T-cell (primary cell): ENCODE data around the gene MKLN1. TPM values are rescaled to one million over a fixed set of nuclear protein-coding genes. Genes with fewer than 3 reads are reported as not detected.

Experiments
- ATAC-seq, 4 experiments: fragments of 200-7000 bp in 3 of 4; fragments of 150-1000 bp in 1 of 4; cut with Tn5 transposase; replicated peaks in 1 of 4; 1 replicate in 3 of 4; 2 replicates in 1 of 4; pipeline ENCODE4 v1.10.0; 2021; ENCODE audit warnings: moderate library complexity in 3 of 4, mild to moderate bottlenecking in 2 of 4, moderate number of reproducible peaks in 1 of 4
- CTCF ChIA-PET, 2 donors: fragments of 300-600 bp; sonication (Branson Sonifier 250); formaldehyde crosslinking; loops; one replicate each; lab custom pipeline; 2022; ENCODE audit warnings: antibody characterized with exemption in 2 of 2; lab: Charles Lee
- POLR2A ChIA-PET, 2 donors: fragments of 300-600 bp; sonication (Branson Sonifier 250); formaldehyde crosslinking; loops; one replicate each; lab custom pipeline; 2022; ENCODE audit warnings: antibody characterized with exemption in 2 of 2; lab: Charles Lee
- DNase-seq, 35 experiments: peaks; one replicate each; pipeline versions ENCODE4 v3.0.0 to v3.0.0-alpha.2; 2013 to 2023
- H3K27ac ChIP-seq: one replicate; pipeline ENCODE4 v1.5.1; 2013; ENCODE audit warnings: low read length
- H3K27me3 ChIP-seq, 2 experiments: replicated peaks in 1 of 2; 1 replicate in 1 of 2; 2 replicates in 1 of 2; pipeline versions ENCODE4 v1.6.1 to v1.7.0; 2013; ENCODE audit warnings: low read length in 1 of 2, mixed read lengths in 1 of 2; ENCODE audit not compliant: control insufficient read depth in 2 of 2, insufficient read depth in 2 of 2; ENCODE audit errors: extremely low read depth in 1 of 2
- H3K36me3 ChIP-seq, 2 donors: 1 replicate in 1 of 2; 2 replicates in 1 of 2; pipeline versions ENCODE4 v1.6.1 to v1.7.0; 2013; ENCODE audit warnings: low read length in 1 of 2; ENCODE audit not compliant: control insufficient read depth in 2 of 2, insufficient read depth in 1 of 2; ENCODE audit errors: extremely low read depth in 1 of 2
- H3K4me1 ChIP-seq, 2 experiments: 1 replicate in 1 of 2; 2 replicates in 1 of 2; pipeline versions ENCODE4 v1.6.1 to v1.7.0; 2013; ENCODE audit warnings: low read length in 2 of 2, mixed read lengths in 1 of 2; ENCODE audit not compliant: insufficient read depth in 2 of 2, control insufficient read depth in 1 of 2; ENCODE audit errors: extremely low read depth in 1 of 2
- H3K4me3 ChIP-seq, 2 donors: 1 replicate in 1 of 2; 2 replicates in 1 of 2; pipeline versions ENCODE4 v1.5.1 to v1.7.0; 2013; ENCODE audit warnings: mild to moderate bottlenecking in 2 of 2, low read length in 1 of 2, moderate library complexity in 1 of 2; ENCODE audit not compliant: control insufficient read depth in 1 of 2; ENCODE audit errors: extremely low read depth in 1 of 2
- H3K9me3 ChIP-seq: 2 replicates; pipeline ENCODE4 v1.7.0; 2013
- H3K27ac Mint-ChIP-seq, 2 donors: one replicate each; pipeline ENCODE4 v1.8.0; 2020 to 2021; ENCODE audit warnings: mild to moderate bottlenecking in 2 of 2, mixed read lengths in 2 of 2
- H3K27me3 Mint-ChIP-seq, 2 donors: one replicate each; pipeline ENCODE4 v1.8.0; 2021 to 2022; ENCODE audit warnings: mixed read lengths in 2 of 2
- H3K36me3 Mint-ChIP-seq: one replicate; pipeline ENCODE4 v1.8.0; 2021; ENCODE audit warnings: mixed read lengths
- H3K4me1 Mint-ChIP-seq, 3 donors: one replicate each; pipeline ENCODE4 v1.8.0; 2020 to 2022; ENCODE audit warnings: mixed read lengths in 3 of 3, mild to moderate bottlenecking in 1 of 3
- H3K4me3 Mint-ChIP-seq, 3 donors: one replicate each; pipeline ENCODE4 v1.8.0; 2020 to 2022; ENCODE audit warnings: mild to moderate bottlenecking in 3 of 3, mixed read lengths in 3 of 3, moderate library complexity in 3 of 3
- H3K9me3 Mint-ChIP-seq, 3 donors: one replicate each; pipeline ENCODE4 v1.8.0; 2020 to 2022; ENCODE audit warnings: mixed read lengths in 3 of 3
- WGBS: methylation state at CpG from one replicate; pipeline ENCODE4 v1.1.5; 2013; ENCODE audit warnings: missing lambda C conversion rate; ENCODE audit not compliant: insufficient coverage; 5-methylcytosine and 5-hydroxymethylcytosine counted together
- total RNA-seq, 35 experiments: library from RNA in 6 of 35; stranded (reverse) in 6 of 35; fragments of 120-200 nt in 1 of 35; gene quantifications; one replicate each; pipeline versions ENCODE4 v1.2.1 to v1.2.4 and lab custom pipeline; 2013 to 2026

The MKLN1 gene
- total RNA-seq, 5 donors from 2014 or later (not counting 1 experiment from before 2014, with no cell fraction given) = 43.9 to 63.3 (median 46.5) TPM

DNA sequence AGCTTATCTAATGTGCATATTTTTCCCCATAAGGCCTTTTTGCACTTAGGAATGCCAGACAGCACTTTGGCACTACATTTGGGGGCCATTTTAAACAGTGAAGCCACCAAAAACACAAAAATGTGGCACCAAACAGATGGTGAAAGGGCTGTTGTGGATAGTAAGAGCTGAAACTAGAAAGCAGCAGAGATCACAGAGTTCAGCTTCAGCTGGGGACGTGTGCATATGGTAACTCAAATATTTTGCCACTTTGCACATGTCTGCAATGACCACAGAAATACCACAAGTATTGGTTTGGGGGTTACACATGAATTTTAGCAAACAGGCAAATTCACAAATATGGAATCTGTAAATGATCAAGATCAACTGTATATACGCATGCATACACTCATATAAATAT is 155.9 kb downstream of the MKLN1 start:
- Histone ChIP-seq H3K36me3 (peaks cover 0 to 13% of the 10 kb centered on the region in 2 donors), H3K4me3 (no peak overlapping the region), H3K9me3 (no peaks in the 10 kb centered on the region), H3K27ac (no peak overlapping the region), H3K4me1 (no peaks in the 10 kb centered on the region), H3K27me3 (no peaks in the 10 kb centered on the region)
- H3K27ac Mint-ChIP-seq = no peak overlapping the region
- no CpG with 5 or more reads among the region's 2 CpGs for WGBS
- H3K36me3 Mint-ChIP-seq = peaks cover 21% of the 10 kb centered on the region
- H3K4me1 Mint-ChIP-seq = no peaks in the 10 kb centered on the region
- ATAC-seq (no peak), DNase-seq (no peak)
- ChIA-PET POLR2A (no interaction called here), CTCF (interaction anchor here in 1 of 2 donors (0.6 kb wide), 1 partner anchor 504 kb away, joined by 6 read pairs; no protein-coding TSS in a partner anchor)
- H3K9me3 Mint-ChIP-seq = no peaks in the 10 kb centered on the region
- no peak overlapping the region for H3K4me3 Mint-ChIP-seq
- H3K27me3 Mint-ChIP-seq = no peaks in the 10 kb centered on the region

DNA sequence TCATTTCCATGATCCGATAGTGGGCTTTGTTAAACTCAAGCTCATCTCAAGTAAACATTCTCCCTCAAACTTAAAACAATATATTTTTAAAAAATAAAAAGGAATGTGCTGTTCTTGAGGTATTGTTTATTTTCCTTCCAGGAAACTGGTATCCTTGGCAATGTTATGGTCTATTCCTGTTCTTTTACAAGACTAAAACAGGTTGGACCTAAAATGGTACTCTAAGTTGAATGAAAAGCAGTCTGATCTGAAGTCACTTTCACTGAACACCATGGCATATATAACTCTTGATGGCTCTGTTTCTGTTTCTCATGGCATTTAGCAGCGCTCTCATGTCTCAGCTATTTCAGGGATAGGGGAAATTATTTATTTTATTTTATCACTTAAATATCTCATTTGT is 158.7 kb downstream of the MKLN1 start:
- CTCF ChIA-PET = no interaction called here
- Mint-ChIP-seq H3K27ac (no peak overlapping the region), H3K36me3 (peaks cover 29% of the 10 kb centered on the region), H3K4me1 (no peaks in the 10 kb centered on the region), H3K9me3 (no peaks in the 10 kb centered on the region), H3K27me3 (no peaks in the 10 kb centered on the region), H3K4me3 (no peak overlapping the region)
- Histone ChIP-seq H3K36me3 (peaks cover 0 to 9% of the 10 kb centered on the region in 2 donors), H3K4me1 (no peaks in the 10 kb centered on the region), H3K27ac (no peak overlapping the region), H3K4me3 (no peak overlapping the region), H3K27me3 (no peaks in the 10 kb centered on the region), H3K9me3 (no peaks in the 10 kb centered on the region)
- no CpG with 5 or more reads among the region's 2 CpGs for WGBS
- POLR2A ChIA-PET = no interaction called here
- no peak for DNase-seq
- no peak for ATAC-seq

DNA sequence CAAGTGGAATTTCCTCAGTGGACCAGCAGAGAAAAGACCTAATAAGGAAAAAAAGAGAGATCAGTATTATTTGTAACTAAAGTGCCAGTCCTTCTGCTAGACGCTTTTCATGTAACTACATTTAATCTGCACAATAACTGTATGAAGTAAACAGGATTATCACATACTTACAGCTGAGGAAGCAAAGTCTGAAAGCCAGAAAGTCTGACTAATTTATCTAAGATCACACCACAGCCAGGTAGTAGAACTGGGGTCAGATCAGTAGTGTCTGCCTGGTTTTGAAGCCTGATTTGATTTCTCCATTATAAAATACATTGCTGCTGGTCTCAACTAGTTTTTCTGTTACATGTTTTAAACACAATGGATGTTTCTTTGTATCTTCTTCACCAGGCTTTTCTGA is 159.5 kb downstream of the MKLN1 start:
- no peaks in the 10 kb centered on the region for H3K27me3 ChIP-seq
- H3K4me3 ChIP-seq = no peak overlapping the region
- Mint-ChIP-seq H3K36me3 (peaks cover 29% of the 10 kb centered on the region), H3K27me3 (no peaks in the 10 kb centered on the region), H3K4me1 (no peaks in the 10 kb centered on the region), H3K9me3 (no peaks in the 10 kb centered on the region), H3K27ac (peak overlapping the region in 1 of 2 donors; percentile 61), H3K4me3 (no peak overlapping the region)
- H3K4me1 ChIP-seq = no peaks in the 10 kb centered on the region
- no peak overlapping the region for H3K27ac ChIP-seq
- CTCF ChIA-PET = no interaction called here
- H3K9me3 ChIP-seq = no peaks in the 10 kb centered on the region
- ATAC-seq (no peak), DNase-seq (no peak)
- WGBS = no CpG with 5 or more reads among the region's 1 CpG
- POLR2A ChIA-PET = no interaction called here
- H3K36me3 ChIP-seq = peaks cover 0 to 9% of the 10 kb centered on the region in 2 donors

DNA sequence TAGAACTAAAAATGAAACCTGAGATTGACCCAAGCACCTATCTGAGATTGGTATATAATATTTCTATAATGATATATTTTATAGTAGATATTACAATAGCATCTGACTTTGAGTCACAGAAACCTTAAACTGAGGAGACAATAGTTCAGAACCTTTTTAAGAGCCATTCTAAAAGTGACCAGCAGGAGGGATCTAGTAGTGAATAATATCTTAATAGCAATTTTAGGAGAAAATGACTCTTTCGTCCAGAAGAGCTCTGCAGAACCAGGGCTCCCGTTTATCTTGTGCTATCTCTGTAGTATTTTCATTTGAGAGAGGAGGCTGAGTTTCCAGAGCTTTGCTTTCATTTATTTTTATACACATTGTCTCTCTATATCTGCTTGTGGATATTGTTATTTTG is 160.7 kb downstream of the MKLN1 start:
- Histone ChIP-seq H3K4me1 (no peaks in the 10 kb centered on the region), H3K9me3 (no peaks in the 10 kb centered on the region), H3K4me3 (no peak overlapping the region), H3K27me3 (no peaks in the 10 kb centered on the region), H3K36me3 (peaks cover 0 to 3% of the 10 kb centered on the region in 2 donors), H3K27ac (no peak overlapping the region)
- Mint-ChIP-seq H3K27me3 (no peaks in the 10 kb centered on the region), H3K4me3 (no peak overlapping the region), H3K36me3 (peaks cover 26% of the 10 kb centered on the region), H3K4me1 (no peaks in the 10 kb centered on the region), H3K9me3 (no peaks in the 10 kb centered on the region), H3K27ac (no peak overlapping the region)
- ChIA-PET POLR2A (no interaction called here), CTCF (interaction anchor here in 1 of 2 donors (1.5 kb wide), 1 partner anchor 13 kb away, joined by 6 read pairs; no protein-coding TSS in a partner anchor)
- DNase-seq = no peak
- WGBS = no CpG with 5 or more reads among the region's 2 CpGs
- ATAC-seq = no peak

DNA sequence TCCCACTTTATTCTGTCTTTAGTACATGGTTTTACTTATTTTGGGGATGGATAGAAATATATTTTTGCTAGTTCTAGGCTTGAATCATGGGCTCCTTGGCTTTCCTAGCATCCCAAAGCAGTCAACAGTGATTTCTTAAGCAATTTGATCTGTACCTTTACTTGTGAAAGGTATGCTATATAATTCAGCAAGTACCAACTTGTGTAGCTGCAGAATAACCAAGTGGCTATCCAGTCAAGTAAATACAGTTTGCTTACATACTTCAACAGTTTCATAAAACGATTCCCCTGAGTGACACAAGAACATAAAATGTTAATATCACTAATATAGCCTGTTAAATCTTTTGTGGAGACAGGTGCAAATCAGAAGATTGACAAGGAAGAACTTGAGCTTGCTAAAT is 161.5 kb downstream of the MKLN1 start:
- no peak overlapping the region for H3K4me3 Mint-ChIP-seq
- no peaks in the 10 kb centered on the region for H3K4me1 ChIP-seq
- peaks cover 23% of the 10 kb centered on the region for H3K36me3 Mint-ChIP-seq
- WGBS = no CpG with 5 or more reads among the region's 1 CpG
- ChIA-PET POLR2A (interaction anchor here in 1 of 2 donors (0.6 kb wide), 1 partner anchor 102 kb away, joined by 3 read pairs; no protein-coding TSS in a partner anchor), CTCF (interaction anchor here in 1 of 2 donors (1.5 kb wide), 1 partner anchor 12 kb away, joined by 6 read pairs; no protein-coding TSS in a partner anchor)
- no peak overlapping the region for H3K27ac Mint-ChIP-seq
- no peaks in the 10 kb centered on the region for H3K27me3 Mint-ChIP-seq
- no peak for ATAC-seq
- H3K9me3 ChIP-seq = no peaks in the 10 kb centered on the region
- H3K4me1 Mint-ChIP-seq = no peaks in the 10 kb centered on the region
- H3K36me3 ChIP-seq = peaks cover 0 to 3% of the 10 kb centered on the region in 2 donors
- DNase-seq = no peak
- H3K27ac ChIP-seq = no peak overlapping the region
- H3K4me3 ChIP-seq = no peak overlapping the region
- no peaks in the 10 kb centered on the region for H3K9me3 Mint-ChIP-seq
- H3K27me3 ChIP-seq = no peaks in the 10 kb centered on the region

DNA sequence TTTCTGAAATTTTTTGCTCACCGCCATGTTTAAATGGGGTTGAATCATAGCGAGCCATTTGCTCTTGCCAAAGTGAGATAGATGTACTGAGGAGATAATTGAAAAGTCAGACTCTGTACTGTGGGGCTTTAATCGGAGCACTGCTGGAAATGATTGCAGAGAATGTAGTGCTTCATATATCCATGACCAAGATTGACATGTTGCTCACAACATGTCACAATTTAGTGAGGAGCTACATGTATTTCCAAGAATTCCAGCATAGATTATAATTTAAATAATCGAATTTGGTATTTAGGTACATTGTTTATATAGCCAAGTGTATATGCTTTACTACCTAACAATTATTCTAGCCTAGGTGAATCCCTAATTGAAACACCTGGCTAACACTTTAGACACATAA is 162.2 kb downstream of the MKLN1 start:
- H3K4me1 Mint-ChIP-seq = no peaks in the 10 kb centered on the region
- H3K27me3 ChIP-seq = no peaks in the 10 kb centered on the region
- H3K27ac Mint-ChIP-seq = no peak overlapping the region
- peaks cover 0 to 3% of the 10 kb centered on the region in 2 donors for H3K36me3 ChIP-seq
- WGBS = no CpG with 5 or more reads among the region's 4 CpGs
- ChIA-PET POLR2A (no interaction called here), CTCF (interaction anchor here in 1 of 2 donors (0.5 kb wide), 1 partner anchor 73 kb away, joined by 11 read pairs; no protein-coding TSS in a partner anchor)
- H3K9me3 ChIP-seq = no peaks in the 10 kb centered on the region
- H3K4me3 Mint-ChIP-seq = no peak overlapping the region
- H3K36me3 Mint-ChIP-seq = peaks cover 23% of the 10 kb centered on the region
- ATAC-seq (no peak), DNase-seq (no peak)
- no peak overlapping the region for H3K4me3 ChIP-seq
- no peaks in the 10 kb centered on the region for H3K27me3 Mint-ChIP-seq
- no peaks in the 10 kb centered on the region for H3K9me3 Mint-ChIP-seq
- no peak overlapping the region for H3K27ac ChIP-seq
- no peaks in the 10 kb centered on the region for H3K4me1 ChIP-seq
